NCI-H510A (cell line): Measurements from ENCODE around the gene IQGAP3.

Experiments
- DNase-seq: peaks from one replicate; lab custom pipeline; 2025; lab: John Stamatoyannopoulos, UW

Gene IQGAP3

DNA sequence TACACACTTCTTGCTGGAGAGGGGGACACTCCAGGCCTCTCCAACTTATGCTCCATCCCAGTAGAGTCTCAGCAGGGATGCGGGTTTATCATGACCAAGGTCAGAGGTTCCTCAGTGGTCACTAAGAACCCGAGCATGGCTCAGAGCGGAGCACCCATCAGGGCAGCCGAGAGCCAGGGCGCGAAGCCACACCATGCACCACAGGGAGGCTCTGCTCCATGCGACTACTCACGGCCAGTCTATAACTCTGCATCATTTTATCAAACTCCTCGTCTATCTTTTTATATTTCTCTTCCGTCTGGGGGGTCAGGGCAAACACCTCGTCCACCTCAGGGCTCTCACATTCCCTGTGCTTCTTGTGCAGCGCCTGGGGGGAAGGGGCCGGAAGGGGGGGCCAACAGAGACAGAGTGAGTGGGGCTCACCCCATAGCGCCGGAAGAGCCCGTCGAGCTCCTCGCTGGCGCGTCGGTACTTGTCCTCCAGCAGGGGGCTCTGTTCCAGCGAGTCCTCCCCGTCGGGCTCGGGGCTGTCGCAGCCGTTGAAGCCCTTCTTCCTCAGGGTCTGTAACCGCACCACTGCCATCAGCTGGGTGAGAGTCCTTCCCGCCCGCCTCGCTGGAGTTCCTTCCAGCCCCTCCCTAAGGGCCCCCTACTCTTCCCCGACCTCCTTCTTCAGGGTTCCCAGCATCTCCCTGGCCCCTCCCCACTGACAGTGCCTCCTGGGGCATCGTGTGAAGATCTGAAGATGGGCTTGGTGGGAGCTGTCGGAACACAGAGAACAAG, 91.8 kb downstream of the IQGAP3 start:
- peak; percentile 37 for DNase-seq

DNA sequence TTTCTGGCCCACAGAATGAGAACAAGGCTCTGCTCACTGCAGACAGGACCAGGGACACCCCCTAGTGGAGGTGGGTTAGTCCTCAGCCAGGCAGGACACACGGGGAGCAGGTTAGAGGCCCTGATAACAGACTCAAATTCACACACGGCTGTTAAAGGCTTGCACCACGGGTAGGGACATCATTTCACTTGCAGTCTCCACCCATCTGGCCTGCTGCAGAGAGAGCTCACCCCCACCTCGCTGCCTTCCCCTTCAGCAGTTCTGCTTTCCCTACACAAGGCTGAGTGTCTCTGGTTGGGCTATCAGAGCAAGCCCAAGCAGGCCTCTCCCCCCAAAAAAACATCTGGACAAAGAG, 92.4 kb downstream of the IQGAP3 start:
- DNase-seq, result no peak

DNA sequence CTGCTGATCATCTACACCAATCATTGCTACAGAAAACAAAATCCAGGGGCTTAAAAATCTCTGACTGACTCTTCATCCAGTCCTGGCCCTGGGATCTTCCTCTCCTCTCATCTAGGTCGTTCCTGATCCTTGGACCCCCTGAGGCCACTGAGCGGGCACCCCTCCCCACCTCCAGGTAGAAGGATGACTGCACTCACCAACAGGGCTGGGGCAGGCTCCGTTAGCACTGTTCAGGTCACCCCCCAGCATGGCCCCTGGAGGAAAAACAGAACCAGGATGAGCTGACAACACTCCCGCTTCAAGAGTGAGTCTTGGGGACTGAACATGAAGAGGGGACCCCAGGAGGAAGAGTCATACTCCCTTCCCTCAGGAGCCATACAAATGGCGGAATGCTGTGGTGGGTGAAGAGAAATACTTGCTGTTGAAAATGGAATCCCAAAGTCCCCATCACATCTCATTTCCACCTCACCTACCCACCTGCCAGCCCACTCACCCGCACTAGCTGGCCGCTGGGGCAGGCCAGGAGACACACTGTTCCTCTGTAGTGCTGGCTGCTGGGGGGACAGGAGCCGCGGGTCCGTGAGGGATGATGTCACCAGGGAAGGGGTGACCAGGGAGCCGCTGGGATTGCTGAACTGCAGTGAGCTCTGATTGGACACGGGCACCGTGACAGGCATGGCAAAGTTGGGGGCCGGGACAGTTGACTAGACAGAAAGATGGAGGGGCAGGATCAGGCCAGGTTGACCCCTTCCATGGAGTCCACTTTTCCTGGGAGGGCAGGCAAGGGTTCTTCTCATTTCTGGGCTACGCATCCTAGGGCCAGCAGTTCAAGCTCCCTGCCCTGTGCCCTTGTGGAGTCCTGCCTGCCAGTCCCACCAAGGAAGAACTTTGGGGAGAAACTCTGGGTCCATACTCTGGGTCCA, 93.0 kb downstream of the IQGAP3 start:
- DNase-seq, result no peak

DNA sequence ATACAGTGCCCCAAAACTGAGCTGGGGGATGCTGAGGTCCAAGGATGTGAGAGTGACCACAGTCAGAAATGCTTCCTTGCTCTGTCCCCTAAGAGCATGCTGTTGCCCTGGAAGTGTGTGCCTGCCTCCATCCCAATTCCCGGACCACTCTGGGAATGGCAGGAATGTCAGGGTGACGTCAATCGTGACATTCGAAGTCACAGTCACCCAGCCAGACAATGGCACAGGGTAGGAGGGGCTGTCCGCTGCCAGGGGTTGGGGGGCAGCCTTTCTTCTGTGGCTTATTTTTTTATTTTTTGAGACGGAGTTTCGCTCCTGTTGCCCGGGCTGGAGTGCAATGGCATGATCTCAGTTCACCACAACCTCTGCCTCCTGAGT, 94.1 kb downstream of the IQGAP3 start:
- DNase-seq, result no peak

DNA sequence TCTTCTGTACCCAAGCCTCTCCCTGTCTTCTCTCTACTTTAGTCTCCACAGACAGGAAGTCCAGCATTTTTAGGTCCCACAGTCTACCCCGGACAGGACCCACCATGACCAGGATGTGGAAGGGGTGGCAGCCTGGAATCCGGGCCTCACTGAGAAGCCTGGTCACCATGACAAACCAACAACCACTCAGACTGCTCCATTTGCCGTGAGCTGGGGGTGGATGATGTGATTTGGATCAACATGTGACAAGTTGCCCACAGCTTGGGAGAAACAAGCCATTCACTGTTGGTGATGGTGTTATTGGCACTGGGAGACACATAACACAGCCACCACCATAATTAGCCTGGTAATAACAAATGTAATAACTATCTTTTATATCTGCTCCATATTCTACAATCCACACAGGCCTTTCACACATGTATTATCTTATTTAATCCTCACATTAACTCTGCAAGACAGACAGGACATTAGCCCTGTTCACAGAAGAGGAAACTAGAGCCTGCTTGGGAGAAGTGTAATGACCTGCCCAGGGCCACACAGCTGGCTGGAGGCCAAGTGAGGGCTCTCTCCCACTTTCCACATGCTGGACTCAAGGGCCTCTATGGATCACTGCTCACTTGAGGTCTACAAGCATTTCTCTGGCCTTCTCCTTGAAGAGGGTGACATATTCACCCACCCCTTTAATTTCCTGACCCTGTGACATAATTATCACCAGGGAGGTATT, 94.7 kb downstream of the IQGAP3 start:
- DNase-seq, result no peak

DNA sequence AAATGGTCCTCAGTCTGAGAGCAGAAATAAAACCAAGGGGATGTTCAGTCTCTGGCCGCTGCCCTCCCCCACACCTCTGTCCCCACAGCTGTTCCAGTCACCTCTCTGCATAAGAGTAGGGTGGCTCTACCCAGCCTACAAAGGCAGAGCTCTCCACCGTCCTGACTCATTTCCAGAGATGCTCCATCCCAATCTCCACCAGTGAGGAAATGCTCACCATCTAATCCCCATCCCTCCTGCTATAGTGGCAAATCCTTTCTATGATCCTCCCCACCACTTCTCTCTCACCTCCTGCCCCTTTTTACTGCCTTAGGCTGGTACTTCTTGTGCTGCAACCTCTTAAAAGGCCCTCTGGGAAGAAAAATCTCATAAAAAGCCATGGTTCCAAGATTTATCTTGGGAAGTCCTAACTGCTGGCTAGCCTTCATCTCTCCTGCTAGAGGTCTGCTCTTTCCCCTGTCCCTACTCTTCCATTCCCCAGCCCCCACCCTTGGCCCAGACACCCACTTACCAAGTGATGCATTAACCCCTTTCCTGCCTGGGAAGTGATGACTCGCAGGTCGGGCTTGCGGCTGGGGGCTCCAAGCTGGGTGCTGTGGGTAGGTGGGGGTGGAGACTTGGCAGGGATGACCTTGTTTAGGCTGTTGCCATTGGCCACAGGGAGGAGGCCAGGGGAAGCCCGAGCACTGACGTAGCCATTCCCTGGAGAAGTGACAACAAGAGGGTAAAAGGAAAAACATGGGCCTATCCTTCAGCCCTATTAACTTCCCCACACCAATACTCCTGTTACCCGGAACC, 95.7 kb downstream of the IQGAP3 start:
- no peak for DNase-seq

DNA sequence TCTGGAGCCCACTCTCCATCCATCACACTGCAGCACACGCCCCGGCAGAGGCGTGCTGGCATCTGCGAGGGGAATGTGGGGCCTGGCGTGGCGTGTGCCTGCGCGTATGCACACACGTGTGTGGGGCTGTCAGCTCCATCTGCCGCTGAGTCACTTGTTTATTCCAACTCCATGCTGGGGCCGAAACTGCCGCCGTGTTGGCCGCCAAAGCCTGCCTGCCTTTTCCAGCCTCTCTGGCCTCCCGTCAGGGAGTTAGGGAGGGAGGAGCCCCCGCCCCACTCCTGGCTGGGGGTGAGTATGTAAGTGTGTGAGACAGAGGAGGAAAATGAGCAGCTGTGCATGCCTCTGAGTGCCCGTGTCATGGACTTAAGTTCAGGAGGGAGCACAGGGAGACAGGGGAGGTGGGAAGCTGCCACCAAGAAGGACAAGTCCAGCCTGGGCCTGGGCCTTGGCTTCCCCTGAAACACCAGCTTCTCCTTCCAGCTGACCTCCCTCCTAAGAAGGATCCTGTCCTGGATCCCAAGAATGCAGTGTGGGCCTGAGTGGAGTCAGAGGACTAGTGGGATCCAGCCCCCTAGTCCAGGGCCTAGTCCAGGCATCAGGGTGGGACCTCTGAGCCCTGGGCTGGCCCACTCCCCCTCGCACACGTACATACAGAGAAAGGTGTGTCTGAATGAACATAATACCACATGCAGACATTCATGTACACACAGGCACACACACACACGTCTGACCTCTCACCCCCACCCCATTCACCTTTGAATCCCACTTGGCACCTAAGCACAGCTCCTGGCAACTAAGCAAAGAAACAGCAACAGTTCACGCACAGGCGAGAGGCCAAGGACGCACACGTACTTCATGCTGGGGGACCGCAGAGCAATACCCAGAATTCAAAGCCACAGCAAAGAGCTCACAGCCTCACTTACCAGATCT, 96.5 kb downstream of the IQGAP3 start:
- DNase-seq, result peak; percentile 64
